Trophoblast cell (in vitro differentiated cells and primary cell): ENCODE data around the gene NELFB.

Experiments
- DNase-seq, 2 donors: peaks; one replicate each; pipeline ENCODE4 v3.0.0-alpha.2; 2016
- H2AFZ ChIP-seq: 2 replicates; pipeline ENCODE4 v1.6.1; 2013; ENCODE audit warnings: low read length, moderate library complexity, mild to moderate bottlenecking; ENCODE audit not compliant: insufficient read depth, poor library complexity
- H2AK5ac ChIP-seq: 2 replicates; pipeline ENCODE4 v1.6.1; 2013; ENCODE audit warnings: mild to moderate bottlenecking, low read length
- H2BK120ac ChIP-seq: 2 replicates; pipeline ENCODE4 v1.6.1; 2013; ENCODE audit warnings: low read length, mild to moderate bottlenecking, moderate library complexity; ENCODE audit not compliant: insufficient read depth, poor library complexity
- H2BK12ac ChIP-seq: 2 replicates; pipeline ENCODE4 v1.6.1; 2013; ENCODE audit warnings: mild to moderate bottlenecking, low read length, moderate library complexity
- H2BK5ac ChIP-seq: 2 replicates; pipeline ENCODE4 v1.6.1; 2013; ENCODE audit warnings: low read length, low read depth, moderate library complexity, mild to moderate bottlenecking; ENCODE audit not compliant: poor library complexity
- H3K14ac ChIP-seq: 2 replicates; pipeline ENCODE4 v1.6.1; 2013; ENCODE audit warnings: mild to moderate bottlenecking, low read length
- H3K18ac ChIP-seq: 2 replicates; pipeline ENCODE4 v1.6.1; 2013; ENCODE audit warnings: mild to moderate bottlenecking, low read length
- H3K23ac ChIP-seq: 2 replicates; pipeline ENCODE4 v1.6.1; 2013; ENCODE audit warnings: low read length
- H3K27ac ChIP-seq: 2 replicates; pipeline ENCODE4 v1.5.1; 2013; ENCODE audit warnings: low read depth, mild to moderate bottlenecking, inconsistent platforms, low read length, moderate library complexity
- H3K27me3 ChIP-seq: 2 replicates; pipeline ENCODE4 v1.6.1; 2013; ENCODE audit warnings: inconsistent platforms, mild to moderate bottlenecking, low read length, moderate library complexity; ENCODE audit not compliant: insufficient read depth
- H3K36me3 ChIP-seq, 2 experiments: 1 replicate in 1 of 2; 2 replicates in 1 of 2; pipeline ENCODE4 v1.6.1; 2013; ENCODE audit warnings: low read length in 2 of 2, mild to moderate bottlenecking in 2 of 2, moderate library complexity in 1 of 2; ENCODE audit not compliant: insufficient read depth in 2 of 2, control insufficient read depth in 1 of 2
- H3K4ac ChIP-seq: 2 replicates; pipeline ENCODE4 v1.6.1; 2013; ENCODE audit warnings: low read depth, mild to moderate bottlenecking, low read length, moderate library complexity
- H3K4me1 ChIP-seq, 2 experiments: 1 replicate in 1 of 2; 2 replicates in 1 of 2; pipeline ENCODE4 v1.6.1; 2013; ENCODE audit warnings: low read length in 2 of 2, mild to moderate bottlenecking in 2 of 2, moderate library complexity in 1 of 2; ENCODE audit not compliant: insufficient read depth in 2 of 2, control insufficient read depth in 1 of 2
- H3K4me2 ChIP-seq: 2 replicates; pipeline ENCODE4 v1.6.1; 2013; ENCODE audit warnings: inconsistent platforms, mild to moderate bottlenecking, low read length, moderate library complexity
- H3K4me3 ChIP-seq: 2 replicates; pipeline ENCODE4 v1.5.1; 2013; ENCODE audit warnings: mild to moderate bottlenecking, low read depth, low read length, inconsistent platforms
- H3K79me1 ChIP-seq: one replicate; pipeline ENCODE4 v1.6.1; 2013; ENCODE audit warnings: low read length
- H3K79me2 ChIP-seq: 2 replicates; pipeline ENCODE4 v1.6.1; 2013; ENCODE audit warnings: low read length, mild to moderate bottlenecking; ENCODE audit not compliant: control insufficient read depth, insufficient read depth, poor library complexity
- H3K9ac ChIP-seq: 2 replicates; pipeline ENCODE4 v1.6.1; 2013; ENCODE audit warnings: mild to moderate bottlenecking, low read length
- H3K9me3 ChIP-seq: 2 replicates; pipeline ENCODE4 v1.6.1; 2013; ENCODE audit warnings: low read depth, mild to moderate bottlenecking, control low read depth, inconsistent platforms, low read length; ENCODE audit not compliant: insufficient read depth
- H4K12ac ChIP-seq: 2 replicates; pipeline ENCODE4 v1.6.1; 2013; ENCODE audit warnings: low read depth, mild to moderate bottlenecking, low read length, moderate library complexity
- H4K8ac ChIP-seq: 2 replicates; pipeline ENCODE4 v1.6.1; 2013; ENCODE audit warnings: low read depth, mild to moderate bottlenecking, low read length, moderate library complexity
- H4K91ac ChIP-seq: one replicate; pipeline ENCODE4 v1.6.1; 2013; ENCODE audit warnings: low read depth, mild to moderate bottlenecking, low read length, moderate library complexity
- WGBS: extraction: QIAGEN DNeasy Blood & Tissue Kit; methylation state at CpG from one replicate; pipeline ENCODE4 v1.1.7; 2013; ENCODE audit warnings: missing lambda C conversion rate; ENCODE audit not compliant: insufficient read length, insufficient coverage; ENCODE audit errors: extremely low coverage; 5-methylcytosine and 5-hydroxymethylcytosine counted together

Gene NELFB

GRCh38 chr9:137265496-137266161, 10.5 kb downstream of the NELFB start:
- Histone ChIP-seq H3K14ac (no peak overlapping the region), H4K8ac (no peak overlapping the region), H3K4ac (no peak overlapping the region), H2AFZ (no peak overlapping the region), H3K36me3 (peaks cover 61 to 63% of the 10 kb centered on the region in 2 experiments), H3K79me1 (no peaks in the 10 kb centered on the region), H3K18ac (no peak overlapping the region), H3K9me3 (no peaks in the 10 kb centered on the region), H4K91ac (no peak overlapping the region), H3K9ac (no peak overlapping the region), H3K79me2 (no peaks in the 10 kb centered on the region), H3K27ac (no peak overlapping the region), H4K12ac (peak overlapping the region; percentile 39), H3K23ac (no peak overlapping the region), H2BK120ac (no peak overlapping the region), H2BK12ac (no peak overlapping the region), H3K27me3 (no peaks in the 10 kb centered on the region), H3K4me1 (no peaks in the 10 kb centered on the region), H2AK5ac (no peak overlapping the region), H3K4me3 (no peak overlapping the region), H3K4me2 (no peak overlapping the region), H2BK5ac (no peak overlapping the region)
- DNase-seq: no peak
- WGBS: no CpG with 5 or more reads among the region's 29 CpGs

GRCh38 chr9:137266162-137266527, 11.0 kb downstream of the NELFB start:
- Histone ChIP-seq H3K4me3 (no peak overlapping the region), H2AK5ac (no peak overlapping the region), H3K36me3 (peaks cover 66 to 69% of the 10 kb centered on the region in 2 experiments), H3K14ac (no peak overlapping the region), H4K12ac (no peak overlapping the region), H4K8ac (no peak overlapping the region), H3K4me1 (no peaks in the 10 kb centered on the region), H4K91ac (no peak overlapping the region), H3K27me3 (no peaks in the 10 kb centered on the region), H3K18ac (no peak overlapping the region), H3K9ac (no peak overlapping the region), H3K27ac (no peak overlapping the region), H3K79me1 (no peaks in the 10 kb centered on the region), H2AFZ (no peak overlapping the region), H2BK5ac (no peak overlapping the region), H3K79me2 (no peaks in the 10 kb centered on the region), H3K4ac (no peak overlapping the region), H3K4me2 (no peak overlapping the region), H3K9me3 (no peaks in the 10 kb centered on the region), H2BK120ac (no peak overlapping the region), H3K23ac (no peak overlapping the region), H2BK12ac (no peak overlapping the region)
- DNase-seq: no peak
- WGBS: no CpG with 5 or more reads among the region's 15 CpGs

GRCh38 chr9:137266585-137267453, 11.7 kb downstream of the NELFB start:
- Histone ChIP-seq H2BK5ac (no peak overlapping the region), H3K27ac (no peak overlapping the region), H3K4me3 (no peak overlapping the region), H4K8ac (no peak overlapping the region), H3K36me3 (peaks cover 70 to 74% of the 10 kb centered on the region in 2 experiments), H4K12ac (no peak overlapping the region), H2AFZ (no peak overlapping the region), H2AK5ac (no peak overlapping the region), H3K27me3 (no peaks in the 10 kb centered on the region), H4K91ac (no peak overlapping the region), H2BK12ac (no peak overlapping the region), H3K18ac (no peak overlapping the region), H3K23ac (no peak overlapping the region), H3K4me2 (no peak overlapping the region), H3K9me3 (no peaks in the 10 kb centered on the region), H3K79me1 (no peaks in the 10 kb centered on the region), H3K14ac (no peak overlapping the region), H3K4ac (no peak overlapping the region), H2BK120ac (no peak overlapping the region), H3K4me1 (no peaks in the 10 kb centered on the region), H3K79me2 (no peaks in the 10 kb centered on the region), H3K9ac (no peak overlapping the region)
- no peak for DNase-seq
- no CpG with 5 or more reads among the region's 34 CpGs for WGBS

GRCh38 chr9:137267933-137268355, 12.8 kb downstream of the NELFB start:
- Histone ChIP-seq H3K36me3 (peaks cover 80 to 83% of the 10 kb centered on the region in 2 experiments), H3K79me2 (no peaks in the 10 kb centered on the region), H2AK5ac (no peak overlapping the region), H3K79me1 (no peaks in the 10 kb centered on the region), H3K18ac (no peak overlapping the region), H2AFZ (no peak overlapping the region), H2BK5ac (no peak overlapping the region), H4K12ac (no peak overlapping the region), H3K4me1 (no peaks in the 10 kb centered on the region), H3K23ac (no peak overlapping the region), H3K9me3 (no peaks in the 10 kb centered on the region), H4K91ac (no peak overlapping the region), H3K4ac (no peak overlapping the region), H2BK120ac (no peak overlapping the region), H3K4me3 (no peak overlapping the region), H3K27me3 (no peaks in the 10 kb centered on the region), H3K27ac (no peak overlapping the region), H2BK12ac (no peak overlapping the region), H3K4me2 (no peak overlapping the region), H3K9ac (no peak overlapping the region), H3K14ac (no peak overlapping the region), H4K8ac (no peak overlapping the region)
- DNase-seq: no peak
- no CpG with 5 or more reads among the region's 6 CpGs for WGBS
